PFSK-1 (cell line): Measurements from ENCODE around the gene GAS2L3.

Experiments used
- POLR2AphosphoS5 ChIP-seq: IDR thresholded peaks from 2 replicates; pipeline ENCODE4 v1.6.1; 2012; ENCODE audit warnings: low read depth, mild to moderate bottlenecking, control low read depth, low read length, moderate library complexity
- REST ChIP-seq, 2 experiments: IDR thresholded peaks; 2 replicates each; pipeline versions ENCODE4 v1.6.1 to v1.8.0; 2011 to 2012; ENCODE audit warnings: low read depth in 2 of 2, low read length in 2 of 2, control low read depth in 1 of 2, inconsistent platforms in 1 of 2, mild to moderate bottlenecking in 1 of 2, moderate library complexity in 1 of 2; ENCODE audit not compliant: insufficient read depth in 1 of 2
- SIN3A ChIP-seq: IDR thresholded peaks from 2 replicates; pipeline ENCODE4 v1.6.1; 2012; ENCODE audit warnings: mild to moderate bottlenecking, low read length, moderate library complexity, borderline replicate concordance; ENCODE audit not compliant: insufficient read depth
- TAF1 ChIP-seq: IDR thresholded peaks from 2 replicates; pipeline ENCODE4 v1.6.1; 2012; ENCODE audit warnings: low read length, control low read depth, borderline replicate concordance; ENCODE audit not compliant: insufficient read depth

- TF ChIP-seq POLR2AphosphoS5 (no peak), TAF1 (no peak), REST (IDR thresholded peaks at IDR 0.05; ENCODE audit: insufficient read depth in 1 of 2, low read depth in 2 of 2, low read length in 2 of 2) (no peak), SIN3A (no peak)
These were observed 73.4 kb downstream of the GAS2L3 start for GRCh38 chr12:100646896-100647295.
